Esophagus squamous epithelium (tissue), 4 donors: ENCODE data around the gene TAF3.

Experiments
- POLR2A ChIP-seq, 4 donors: fragments of 450-650 bp; IDR thresholded peaks; one replicate each; pipeline ENCODE4 v1.6.1; 2017; ENCODE audit warnings: antibody characterized with exemption in 4 of 4, mild to moderate bottlenecking in 4 of 4, moderate library complexity in 3 of 4
- TF ChIP-seq, protein P1 (sequence below), 6 experiments: fragments of 450-650 bp in 4 of 6; fragments of 200-600 bp in 2 of 6; sonication (generic) in 2 of 6; IDR thresholded peaks; one replicate each; pipeline ENCODE4 v1.5.1; 2016 to 2019; ENCODE audit warnings: antibody characterized with exemption in 6 of 6, mild to moderate bottlenecking in 4 of 6, moderate library complexity in 4 of 6

DNA sequence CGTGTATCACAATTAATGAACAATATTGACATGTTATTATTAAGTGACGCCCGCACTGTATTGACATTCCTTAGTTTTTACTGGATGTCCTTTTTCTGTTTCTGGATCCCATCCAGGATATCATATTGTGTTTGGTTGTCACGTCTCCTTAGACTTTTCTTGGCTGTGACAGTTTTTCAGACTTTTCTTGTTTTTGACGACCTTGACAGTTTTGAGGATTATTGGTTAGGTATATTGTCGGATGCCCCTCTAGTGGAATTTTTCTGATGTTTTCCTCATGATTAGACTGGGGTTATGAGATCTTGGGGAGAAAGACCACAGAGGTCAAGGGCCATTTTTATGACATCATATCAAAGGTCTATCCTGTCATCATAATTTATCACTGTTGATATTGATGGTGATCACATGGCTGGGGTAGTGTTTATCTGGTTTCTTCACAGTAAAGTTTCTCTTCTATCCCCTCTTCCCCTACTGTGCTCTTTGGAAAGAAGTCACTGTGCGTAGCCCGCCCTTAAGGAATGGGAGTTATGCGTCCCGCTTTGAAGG is 11.1 kb downstream of the TAF3 start:
- TF ChIP-seq, protein P1, sequence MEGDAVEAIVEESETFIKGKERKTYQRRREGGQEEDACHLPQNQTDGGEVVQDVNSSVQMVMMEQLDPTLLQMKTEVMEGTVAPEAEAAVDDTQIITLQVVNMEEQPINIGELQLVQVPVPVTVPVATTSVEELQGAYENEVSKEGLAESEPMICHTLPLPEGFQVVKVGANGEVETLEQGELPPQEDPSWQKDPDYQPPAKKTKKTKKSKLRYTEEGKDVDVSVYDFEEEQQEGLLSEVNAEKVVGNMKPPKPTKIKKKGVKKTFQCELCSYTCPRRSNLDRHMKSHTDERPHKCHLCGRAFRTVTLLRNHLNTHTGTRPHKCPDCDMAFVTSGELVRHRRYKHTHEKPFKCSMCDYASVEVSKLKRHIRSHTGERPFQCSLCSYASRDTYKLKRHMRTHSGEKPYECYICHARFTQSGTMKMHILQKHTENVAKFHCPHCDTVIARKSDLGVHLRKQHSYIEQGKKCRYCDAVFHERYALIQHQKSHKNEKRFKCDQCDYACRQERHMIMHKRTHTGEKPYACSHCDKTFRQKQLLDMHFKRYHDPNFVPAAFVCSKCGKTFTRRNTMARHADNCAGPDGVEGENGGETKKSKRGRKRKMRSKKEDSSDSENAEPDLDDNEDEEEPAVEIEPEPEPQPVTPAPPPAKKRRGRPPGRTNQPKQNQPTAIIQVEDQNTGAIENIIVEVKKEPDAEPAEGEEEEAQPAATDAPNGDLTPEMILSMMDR (IDR thresholded peaks at IDR 0.05), result no peak
- TF ChIP-seq POLR2A (IDR thresholded peaks at IDR 0.05), result no peak
